Ectodermal cell (in vitro differentiated cells): ENCODE measurements around the gene SH2B3. TPM values are rescaled to one million over a fixed set of nuclear protein-coding genes. Genes with fewer than 3 reads are reported as not detected.

Source experiments
- H3K27ac ChIP-seq: 2 replicates; pipeline ENCODE4 v1.7.0; 2013; ENCODE audit warnings: mild to moderate bottlenecking, low read depth, low read length; ENCODE audit not compliant: insufficient read depth, poor library complexity, severe bottlenecking
- H3K27me3 ChIP-seq: 2 replicates; pipeline ENCODE4 v1.7.0; 2013; ENCODE audit warnings: mild to moderate bottlenecking, low read length; ENCODE audit not compliant: insufficient read depth, control insufficient read depth, poor library complexity, severe bottlenecking
- H3K36me3 ChIP-seq: one replicate; pipeline ENCODE4 v1.7.0; 2013; ENCODE audit warnings: low read length; ENCODE audit not compliant: control insufficient read depth, insufficient read depth
- H3K4me1 ChIP-seq: one replicate; pipeline ENCODE4 v1.7.0; 2013; ENCODE audit warnings: low read length; ENCODE audit not compliant: control insufficient read depth, insufficient read depth
- H3K4me3 ChIP-seq: 2 replicates; pipeline ENCODE4 v1.7.0; 2013; ENCODE audit warnings: low read depth, low read length, control low read depth; ENCODE audit not compliant: insufficient read depth
- H3K9me3 ChIP-seq: 2 replicates; pipeline ENCODE4 v1.7.0; 2013; ENCODE audit warnings: mild to moderate bottlenecking, low read length, moderate library complexity; ENCODE audit not compliant: control insufficient read depth
- WGBS, 2 experiments: methylation state at CpG; one replicate each; pipeline ENCODE4 v1.1.7; 2013; ENCODE audit warnings: missing lambda C conversion rate in 2 of 2; 5-methylcytosine and 5-hydroxymethylcytosine counted together
- polyA plus RNA-seq, 4 experiments: library from polyadenylated mRNA; stranded (reverse); fragments of 50-300 nt; gene quantifications; one replicate each; pipeline ENCODE4 v1.2.3, GENCODE V29; 2013

SH2B3 gene
- polyA plus RNA-seq (2013, experiment 1 of 4) = 6.6 TPM
- polyA plus RNA-seq (2013, experiment 2 of 4) = 7.4 TPM
- 6.4 TPM for polyA plus RNA-seq (2013, experiment 3 of 4)
- 5.4 TPM for polyA plus RNA-seq (2013, experiment 4 of 4)

GRCh38 chr12:111405859-111406473, at the start of gene SH2B3:
Gene SH2B3, plus strand, starts transcription at chr12:111405923. Its CDS starts 12,223 bp downstream, at chr12:111418146.
- Histone ChIP-seq H3K27ac (no peak within 1 kb of the TSS), H3K4me3 (peak within 1 kb of the TSS; percentile 75), H3K9me3 (no peaks in the 10 kb centered on the region), H3K27me3 (peaks cover 21% of the 10 kb centered on the region), H3K4me1 (peaks cover 30% of the 10 kb centered on the region), H3K36me3 (no peaks in the 10 kb centered on the region)
- 0% methylated on average over 80 of the region's 80 CpGs for WGBS, 2 experiments

GRCh38 chr12:111359231-111359913, 46.4 kb upstream of the SH2B3 start:
- H3K36me3 ChIP-seq = no peaks in the 10 kb centered on the region
- H3K9me3 ChIP-seq = no peaks in the 10 kb centered on the region
- H3K4me3 ChIP-seq = no peak overlapping the region
- no peaks in the 10 kb centered on the region for H3K4me1 ChIP-seq
- 91 to 94% methylated on average over 11 of the region's 11 CpGs for WGBS, 2 experiments
- H3K27me3 ChIP-seq = no peaks in the 10 kb centered on the region
- H3K27ac ChIP-seq = no peak overlapping the region

GRCh38 chr12:111359914-111360276, 45.8 kb upstream of the SH2B3 start:
- no peaks in the 10 kb centered on the region for H3K4me1 ChIP-seq
- no peaks in the 10 kb centered on the region for H3K9me3 ChIP-seq
- 88 to 93% methylated on average over 5 of the region's 5 CpGs for WGBS, 2 experiments
- no peak overlapping the region for H3K4me3 ChIP-seq
- no peaks in the 10 kb centered on the region for H3K36me3 ChIP-seq
- H3K27me3 ChIP-seq = no peaks in the 10 kb centered on the region
- no peak overlapping the region for H3K27ac ChIP-seq

GRCh38 chr12:111360325-111360930, 45.3 kb upstream of the SH2B3 start:
- Histone ChIP-seq H3K27me3 (no peaks in the 10 kb centered on the region), H3K4me3 (no peak overlapping the region), H3K36me3 (no peaks in the 10 kb centered on the region), H3K27ac (no peak overlapping the region), H3K4me1 (no peaks in the 10 kb centered on the region), H3K9me3 (no peaks in the 10 kb centered on the region)
- WGBS, 2 experiments = 90% methylated on average over 9 of the region's 9 CpGs

- no peaks in the 10 kb centered on the region for H3K9me3 ChIP-seq
- WGBS, 2 experiments = 90% methylated on average over 13 of the region's 13 CpGs
- no peaks in the 10 kb centered on the region for H3K4me1 ChIP-seq
- no peak overlapping the region for H3K4me3 ChIP-seq
- no peaks in the 10 kb centered on the region for H3K27me3 ChIP-seq
- no peak overlapping the region for H3K27ac ChIP-seq
- no peaks in the 10 kb centered on the region for H3K36me3 ChIP-seq
These were observed 44.5 kb upstream of the SH2B3 start for GRCh38 chr12:111361073-111361716.

- no peaks in the 10 kb centered on the region for H3K36me3 ChIP-seq
- WGBS, 2 experiments = 86 to 87% methylated on average over 18 of the region's 18 CpGs
- H3K4me3 ChIP-seq = no peak overlapping the region
- no peaks in the 10 kb centered on the region for H3K27me3 ChIP-seq
- no peaks in the 10 kb centered on the region for H3K9me3 ChIP-seq
- no peaks in the 10 kb centered on the region for H3K4me1 ChIP-seq
- H3K27ac ChIP-seq = no peak overlapping the region
These were observed 43.8 kb upstream of the SH2B3 start for GRCh38 chr12:111361717-111362576.

- Histone ChIP-seq H3K9me3 (no peaks in the 10 kb centered on the region), H3K27me3 (peaks cover 6% of the 10 kb centered on the region), H3K36me3 (no peaks in the 10 kb centered on the region), H3K27ac (no peak overlapping the region), H3K4me3 (no peak overlapping the region), H3K4me1 (no peaks in the 10 kb centered on the region)
- 96% methylated on average over 59 of the region's 59 CpGs for WGBS, 2 experiments
These were observed 42.8 kb upstream of the SH2B3 start for GRCh38 chr12:111362687-111363475.

GRCh38 chr12:111363578-111363977, 42.1 kb upstream of the SH2B3 start:
- Histone ChIP-seq H3K36me3 (no peaks in the 10 kb centered on the region), H3K27ac (no peak overlapping the region), H3K4me1 (no peaks in the 10 kb centered on the region), H3K4me3 (no peak overlapping the region), H3K9me3 (no peaks in the 10 kb centered on the region), H3K27me3 (peaks cover 13% of the 10 kb centered on the region)
- WGBS, 2 experiments = 93 to 97% methylated on average over 3 of the region's 3 CpGs

GRCh38 chr12:111366075-111366474, 39.6 kb upstream of the SH2B3 start:
- H3K9me3 ChIP-seq = no peaks in the 10 kb centered on the region
- no peak overlapping the region for H3K27ac ChIP-seq
- H3K27me3 ChIP-seq = peaks cover 23% of the 10 kb centered on the region
- H3K4me1 ChIP-seq = no peaks in the 10 kb centered on the region
- no peaks in the 10 kb centered on the region for H3K36me3 ChIP-seq
- 94 to 95% methylated on average over 10 of the region's 10 CpGs for WGBS, 2 experiments
- no peak overlapping the region for H3K4me3 ChIP-seq
